A549 (cell line): ENCODE data around the gene PPP2R5C. TPM values are rescaled to one million over a fixed set of nuclear protein-coding genes. Genes with fewer than 3 reads are reported as not detected.
"Not testable (repeated sequence)": the region's sequence is repeated elsewhere in the genome, so short reads cannot be mapped to it uniquely, and the experiment has no call there.

ENCODE experiments used
- ATAC-seq, 2 experiments: fragments of 200-7000 bp in 1 of 2; fragments of >200 bp in 1 of 2; cut with Nextera tagmentation in 1 of 2; cut with Tn5 transposase in 1 of 2; 3 replicates each; pipeline versions ENCODE4 v1.8.0 to v1.9.1; 2018 to 2020; ENCODE audit warnings: mild to moderate bottlenecking in 1 of 2, moderate library complexity in 1 of 2
- CTCF ChIA-PET: fragments of 300-600 bp; sonication (Branson Sonifier 250); formaldehyde crosslinking; extraction: SDS; loops from one replicate; lab custom pipeline; 2021; ENCODE audit warnings: antibody characterized with exemption, inconsistent platforms; lab: Yijun Ruan, JAX
- POLR2A ChIA-PET: fragments of 350-600 bp; formaldehyde crosslinking; extraction: SDS; loops from one replicate; lab custom pipeline; 2021; ENCODE audit warnings: antibody characterized with exemption, inconsistent platforms; lab: Yijun Ruan, JAX
- DNase-seq, 2 experiments: peaks; one replicate each; pipeline versions ENCODE4 v3.0.0 to v3.0.0-alpha.2; 2011 to 2016; ENCODE audit warnings: low read depth in 1 of 2, low spot score in 1 of 2
- FAIRE-seq: peaks from 2 replicates; lab custom pipeline; 2011; peaks lifted over from hg19 to GRCh38; lab: Jason Lieb, UNC
- H3K27ac ChIP-seq, 2 experiments: fragments of >200 bp; sonication (Bioruptor Twin); formaldehyde crosslinking; 3 replicates each; pipeline ENCODE4 v1.5.1; 2016 to 2017
- H3K4me1 ChIP-seq: fragments of >200 bp; sonication (Bioruptor Twin); formaldehyde crosslinking; 3 replicates; pipeline ENCODE4 v1.6.1; 2016
- H3K4me2 ChIP-seq: fragments of >200 bp; sonication (Bioruptor Twin); formaldehyde crosslinking; 3 replicates; pipeline ENCODE4 v1.6.1; 2016
- H3K4me3 ChIP-seq: fragments of >200 bp; sonication (Bioruptor Twin); formaldehyde crosslinking; 3 replicates; pipeline ENCODE4 v1.5.1; 2016
- H3K9me3 ChIP-seq: fragments of >200 bp; sonication (Bioruptor Twin); formaldehyde crosslinking; 3 replicates; pipeline ENCODE4 v1.6.1; 2016
- BCL3 ChIP-seq: fragments of >200 bp; sonication (Bioruptor Twin); formaldehyde crosslinking; IDR thresholded peaks from 3 replicates; pipeline ENCODE4 v1.6.1; 2016
- BHLHE40 ChIP-seq: IDR thresholded peaks from 2 replicates; pipeline ENCODE4 v1.6.1; 2012; ENCODE audit warnings: low read depth, low read length, inconsistent platforms
- EHF ChIP-seq: fragments of 250-450 bp; sonication (Bioruptor Pico); IDR thresholded peaks from 2 replicates; pipeline ENCODE4 v1.5.0; 2020; ENCODE audit warnings: mild to moderate bottlenecking
- ELK1 ChIP-seq: fragments of 150-350 bp; IDR thresholded peaks from 2 replicates; pipeline ENCODE4 v1.6.1; 2014; ENCODE audit warnings: low read depth, mild to moderate bottlenecking, low read length
- FOXS1 ChIP-seq: fragments of 250-450 bp; sonication (Bioruptor Pico); IDR thresholded peaks from 2 replicates; pipeline ENCODE4 v1.5.0; 2020; ENCODE audit warnings: mild to moderate bottlenecking, moderate library complexity
- HEYL ChIP-seq: fragments of 250-450 bp; sonication (Bioruptor Pico); IDR thresholded peaks from 2 replicates; pipeline ENCODE4 v1.8.0; 2021; ENCODE audit warnings: mild to moderate bottlenecking, moderate library complexity
- HOXB13 ChIP-seq: fragments of 250-450 bp; sonication (Bioruptor Pico); IDR thresholded peaks from 2 replicates; pipeline ENCODE4 v1.5.0; 2020; ENCODE audit warnings: low read depth, mild to moderate bottlenecking, moderate library complexity
- HOXB5 ChIP-seq: fragments of 250-450 bp; sonication (Bioruptor Pico); IDR thresholded peaks from 2 replicates; pipeline ENCODE4 v1.5.0; 2020; ENCODE audit warnings: mild to moderate bottlenecking, moderate library complexity
- MYC ChIP-seq: IDR thresholded peaks from 2 replicates; pipeline ENCODE4 v1.6.1; 2012; ENCODE audit warnings: mild to moderate bottlenecking, inconsistent platforms, low read length, improper control_type of control experiment, borderline replicate concordance
- NFE2L2 ChIP-seq: fragments of 150-350 bp; conservative IDR thresholded peaks from 2 replicates; pipeline ENCODE4 v1.6.1; 2014; ENCODE audit warnings: low read length
- PBX3 ChIP-seq: IDR thresholded peaks from 2 replicates; pipeline ENCODE4 v1.6.1; 2012
- POLR2AphosphoS2 ChIP-seq: conservative IDR thresholded peaks from 2 replicates; pipeline ENCODE4 v1.6.1; 2012; ENCODE audit warnings: low read length, improper control_type of control experiment, inconsistent platforms
- ZC3H11A ChIP-seq: fragments of 450-650 bp; IDR thresholded peaks from 2 replicates; pipeline ENCODE4 v1.6.1; 2014; ENCODE audit warnings: antibody characterized with exemption, mild to moderate bottlenecking
- ZNF302 ChIP-seq: fragments of 250-450 bp; sonication (Bioruptor Pico); IDR thresholded peaks from 2 replicates; pipeline ENCODE4 v1.9.0; 2021; ENCODE audit warnings: inconsistent platforms, mild to moderate bottlenecking, moderate library complexity
- ZSCAN20 ChIP-seq: fragments of 250-450 bp; sonication (Bioruptor Pico); IDR thresholded peaks from 2 replicates; pipeline ENCODE4 v1.8.0; 2022; ENCODE audit warnings: mild to moderate bottlenecking, moderate library complexity
- WGBS: methylation state at CpG from one replicate; pipeline ENCODE4 v1.1.6; 2017; ENCODE audit errors: missing lambda C conversion rate; 5-methylcytosine and 5-hydroxymethylcytosine counted together
- polyA plus RNA-seq, 4 experiments: library from polyadenylated mRNA; depleted of rRNA in 3 of 4; stranded (reverse); fragments of >200 nt; fragmentation: RNase III in 1 of 4; extraction: RNeasy Plus Mini Kit Qiagen cat#74134 plus additional on column Dnase treatment in 1 of 4; gene quantifications; 2 replicates in 3 of 4; 3 replicates in 1 of 4; pipeline ENCODE4 v1.2.3, GENCODE V29; 2011 to 2017
- TF ChIP-seq, protein P1 (sequence below): fragments of 450-650 bp; IDR thresholded peaks from 2 replicates; pipeline ENCODE4 v1.6.1; 2014; ENCODE audit warnings: antibody characterized with exemption

Gene PPP2R5C
- polyA plus RNA-seq, 2 of the 4 experiments (the other 2 are of a cell fraction), result 74.8 to 150 TPM

DNA sequence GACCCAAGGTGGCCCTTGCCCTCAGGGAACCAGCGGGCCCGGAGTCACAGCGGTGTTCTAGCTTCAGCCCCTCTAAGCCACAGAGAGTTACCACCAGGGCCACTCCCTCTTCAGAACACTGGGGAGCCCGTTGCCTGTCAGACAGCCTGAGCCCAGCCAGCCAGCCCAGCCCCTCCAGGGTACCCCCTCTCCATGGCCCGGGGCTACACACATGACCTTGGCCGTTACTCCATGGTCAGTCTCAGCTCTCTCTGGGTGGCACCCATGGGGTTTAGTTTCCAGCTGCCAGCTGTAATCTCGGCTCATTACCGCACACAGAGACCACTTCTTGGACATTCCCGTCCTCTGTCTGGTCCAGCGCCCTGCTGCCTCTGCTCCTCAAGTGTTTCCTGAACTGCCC lies 35.0 kb downstream of the PPP2R5C start:
- Histone ChIP-seq H3K4me3 (no peak overlapping the region), H3K9me3 (no peaks in the 10 kb centered on the region), H3K4me1 (no peaks in the 10 kb centered on the region; the same call in 2 of the 3 replicates), H3K4me2 (no peak overlapping the region), H3K27ac (no peak overlapping the region)
- DNase-seq (no peak), FAIRE-seq (no peak), ATAC-seq (no peak)
- TF ChIP-seq HOXB5 (CRISPR knock-in tag) (no peak), FOXS1 (CRISPR knock-in tag) (no peak), MYC (no peak), POLR2AphosphoS2 (no peak), EHF (CRISPR knock-in tag) (no peak)
- 77% methylated on average over 9 of the region's 10 CpGs for WGBS
- ChIA-PET POLR2A (no interaction called here), CTCF (no interaction called here)

DNA sequence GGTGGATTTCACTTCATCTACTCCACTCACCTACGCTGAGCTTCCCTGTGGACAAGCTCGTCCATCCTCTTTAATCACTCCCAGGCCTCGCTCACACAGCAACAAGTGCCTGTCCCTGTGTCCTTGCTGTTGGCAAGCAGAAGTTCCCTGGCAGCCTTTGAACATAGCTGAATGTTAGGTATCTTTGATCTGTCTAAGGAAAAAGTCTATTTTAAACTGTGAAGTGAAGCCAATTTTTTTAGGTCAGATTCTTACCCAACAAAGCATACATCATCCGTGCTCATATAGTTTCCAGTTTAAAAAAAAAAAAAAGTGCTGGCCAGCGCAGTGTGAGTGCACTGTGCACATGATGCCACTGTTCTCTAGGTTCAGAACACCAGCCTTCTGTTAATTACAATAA lies 36.3 kb downstream of the PPP2R5C start:
- POLR2A ChIA-PET, result interaction anchor here (2.2 kb wide), 1 partner anchor 12 kb away, joined by 9 read pairs; no protein-coding TSS in a partner anchor
- no peak for FAIRE-seq
- WGBS, result 72% methylated on average over 5 of the region's 5 CpGs

GRCh38 chr14:101804373-101804772 lies 42.9 kb downstream of the PPP2R5C start:
- peaks cover 16% of the 10 kb centered on the region for H3K4me1 ChIP-seq
- not testable (repeated sequence) for FAIRE-seq
- CTCF ChIA-PET, result interaction anchor here (0.7 to 1.6 kb wide), 2 partner anchors 33 to 122 kb away, joined by 3 to 6 read pairs; no protein-coding TSS in a partner anchor

More for the DNA sequence above, 36.3 kb downstream of the PPP2R5C start:
- Histone ChIP-seq H3K9me3 (no peaks in the 10 kb centered on the region), H3K4me2 (no peak overlapping the region), H3K4me3 (no peak overlapping the region), H3K27ac (no peak overlapping the region), H3K4me1 (no peaks in the 10 kb centered on the region)
- CTCF ChIA-PET, result interaction anchor here (0.8 to 2.3 kb wide), 2 partner anchors 27 to 90 kb away, joined by 3 to 8 read pairs; no protein-coding TSS in a partner anchor
- DNase-seq (no peak), ATAC-seq (no peak)
- TF ChIP-seq BHLHE40, result no peak
- TF ChIP-seq, protein P1, sequence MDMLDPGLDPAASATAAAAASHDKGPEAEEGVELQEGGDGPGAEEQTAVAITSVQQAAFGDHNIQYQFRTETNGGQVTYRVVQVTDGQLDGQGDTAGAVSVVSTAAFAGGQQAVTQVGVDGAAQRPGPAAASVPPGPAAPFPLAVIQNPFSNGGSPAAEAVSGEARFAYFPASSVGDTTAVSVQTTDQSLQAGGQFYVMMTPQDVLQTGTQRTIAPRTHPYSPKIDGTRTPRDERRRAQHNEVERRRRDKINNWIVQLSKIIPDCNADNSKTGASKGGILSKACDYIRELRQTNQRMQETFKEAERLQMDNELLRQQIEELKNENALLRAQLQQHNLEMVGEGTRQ, result no peak
- TF ChIP-seq ELK1, result no peak
- no peak for TF ChIP-seq ZSCAN20 (CRISPR knock-in tag)
- no peak for TF ChIP-seq PBX3
- TF ChIP-seq HOXB13 (CRISPR knock-in tag), result no peak
- no peak for TF ChIP-seq HEYL (CRISPR knock-in tag)
- no peak for TF ChIP-seq NFE2L2
- no peak for TF ChIP-seq HOXB5 (CRISPR knock-in tag)
- no peak for TF ChIP-seq ZNF302 (CRISPR knock-in tag)
- no peak for TF ChIP-seq ZC3H11A
- TF ChIP-seq BCL3, result no peak

DNA sequence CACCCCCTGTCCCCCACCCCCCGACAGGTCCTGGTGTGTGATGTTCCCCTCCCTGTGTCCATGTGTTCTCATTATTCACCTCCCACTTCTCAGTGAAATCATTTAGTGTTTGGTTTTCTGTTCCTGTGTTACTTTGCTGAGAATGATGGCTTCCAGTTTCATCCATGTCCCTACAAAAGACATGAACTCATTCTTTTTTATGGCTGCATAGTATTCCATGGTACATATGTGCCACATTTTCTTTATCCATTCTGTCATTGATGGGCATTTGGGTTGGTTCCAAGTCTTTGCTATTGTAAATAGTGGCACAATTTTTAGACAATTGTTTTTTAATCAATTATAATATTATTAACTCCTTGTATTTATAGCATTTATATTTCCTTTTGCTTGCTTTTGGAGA lies 44.7 kb downstream of the PPP2R5C start:
- H3K27ac ChIP-seq, H3K9me3 ChIP-seq, H3K4me2 ChIP-seq, DNase-seq, POLR2A ChIA-PET, FAIRE-seq, ATAC-seq, H3K4me3 ChIP-seq: not testable (repeated sequence)
- WGBS, result no CpG with 5 or more reads among the region's 1 CpG
- CTCF ChIA-PET, result interaction anchor here (2.6 kb wide), 1 partner anchor 35 kb away, joined by 10 read pairs; no protein-coding TSS in a partner anchor
- peaks cover 20% of the 10 kb centered on the region for H3K4me1 ChIP-seq

More at GRCh38 chr14:101804373-101804772, 42.9 kb downstream of the PPP2R5C start:
- POLR2A ChIA-PET, H3K4me3 ChIP-seq, DNase-seq, H3K27ac ChIP-seq, H3K4me2 ChIP-seq, ATAC-seq, H3K9me3 ChIP-seq: not testable (repeated sequence)
- WGBS, result 95% methylated on average over 1 of the region's 1 CpG
